HG03520 (cell line): ENCODE data around the gene HECW1.
"Not testable (repeated sequence)": the region's sequence is repeated elsewhere in the genome, so short reads cannot be mapped to it uniquely, and the experiment has no call there.

Experiments used
- ATAC-seq: cut with Tn5 transposase; IDR thresholded peaks from one replicate; pipeline ENCODE4 v1.9.1; 2021; ENCODE audit warnings: mild to moderate bottlenecking, moderate library complexity; ENCODE audit not compliant: unreplicated experiment

Gene HECW1

DNA sequence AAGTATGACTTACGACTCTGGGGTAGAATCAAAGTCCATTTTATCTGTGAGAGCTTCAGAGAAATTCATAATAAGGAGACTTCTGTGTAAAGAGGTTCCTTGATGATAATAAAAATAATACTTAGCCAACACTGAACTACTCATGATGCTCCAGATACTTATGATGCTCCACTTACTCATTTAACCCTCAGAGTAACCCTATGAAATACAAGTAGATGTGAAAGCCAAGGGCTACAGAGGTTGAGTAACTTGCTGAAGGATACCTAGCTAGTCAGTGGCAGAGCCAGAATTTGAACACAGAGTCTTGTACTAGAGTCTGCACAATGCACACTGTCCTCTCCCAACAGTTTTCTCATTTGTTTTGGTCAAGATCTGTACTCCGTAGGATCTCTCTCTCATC lies 89.5 kb downstream of the HECW1 start:
- no peak for ATAC-seq

- ATAC-seq, result no peak
Measured at GRCh38 chr7:43204081-43204480, 91.6 kb downstream of the HECW1 start.

GRCh38 chr7:43205171-43205795 lies 92.8 kb downstream of the HECW1 start:
- ATAC-seq, result no peak

GRCh38 chr7:43208242-43208641 lies 95.8 kb downstream of the HECW1 start:
- ATAC-seq, result no peak

DNA sequence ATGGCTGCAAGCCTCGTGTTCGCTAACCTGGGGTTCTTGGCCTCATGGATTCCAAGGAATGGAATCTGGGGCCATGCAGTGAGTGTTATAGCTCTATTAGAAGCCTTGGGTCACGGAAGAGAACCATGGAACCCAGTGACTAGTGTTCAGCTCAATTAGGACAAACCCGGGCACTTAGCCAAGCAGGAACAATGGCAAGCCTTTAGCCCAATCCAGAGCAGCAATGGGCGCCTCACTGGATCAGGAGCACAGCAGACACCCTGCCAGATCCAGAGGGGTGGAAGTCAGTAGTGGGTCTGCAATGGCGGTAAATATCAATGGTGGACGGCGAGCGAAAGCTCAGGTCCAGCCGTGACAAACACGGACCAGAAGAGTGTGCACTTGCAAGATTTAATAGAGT lies 98.1 kb downstream of the HECW1 start:
- not testable (repeated sequence) for ATAC-seq

DNA sequence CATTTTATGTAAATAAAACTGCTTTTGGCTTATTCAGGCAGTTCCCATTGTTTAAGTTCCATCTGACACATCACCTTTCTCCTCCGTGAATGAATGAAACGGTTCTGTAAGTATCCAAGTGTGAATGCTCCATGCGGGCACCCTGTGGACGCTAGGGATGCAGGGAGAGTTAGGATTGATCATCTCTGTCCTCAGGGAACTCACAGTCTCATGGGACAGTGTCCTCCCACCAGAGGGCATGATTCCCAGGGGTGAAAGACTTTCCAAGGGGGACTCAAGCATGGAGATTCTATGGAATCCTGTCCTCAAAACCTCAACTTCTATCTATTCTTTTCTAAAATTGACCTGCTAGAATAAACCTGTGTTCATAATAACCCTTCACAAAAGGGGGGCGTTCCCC lies 98.8 kb downstream of the HECW1 start:
- no peak for ATAC-seq

GRCh38 chr7:43211693-43212092 lies 99.2 kb downstream of the HECW1 start:
- ATAC-seq, result no peak

GRCh38 chr7:43212921-43213320 lies 100.5 kb downstream of the HECW1 start:
- ATAC-seq, result no peak

- no peak for ATAC-seq
Measured at GRCh38 chr7:43215061-43215460, 102.6 kb downstream of the HECW1 start.

DNA sequence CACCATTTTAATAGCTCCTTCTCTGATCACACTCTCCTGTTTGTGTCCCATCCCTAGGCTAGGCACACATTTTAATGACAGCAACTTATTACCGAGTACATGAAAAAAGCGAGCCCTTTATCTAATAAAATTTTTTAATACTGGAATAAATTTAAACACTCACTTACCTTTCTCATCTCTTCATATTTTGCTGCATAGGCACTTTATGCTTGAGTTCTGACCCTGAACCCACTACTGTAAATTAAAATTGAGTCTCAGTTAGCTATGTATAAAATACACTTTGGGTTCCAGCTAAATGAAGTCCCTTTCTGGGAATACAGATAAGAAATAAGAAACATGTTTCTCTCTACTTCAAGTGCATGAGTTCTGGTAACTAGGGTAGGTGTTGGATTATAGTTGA lies 104.6 kb downstream of the HECW1 start:
- no peak for ATAC-seq

- not testable (repeated sequence) for ATAC-seq
Measured at GRCh38 chr7:43218901-43219300, 106.5 kb downstream of the HECW1 start.

DNA sequence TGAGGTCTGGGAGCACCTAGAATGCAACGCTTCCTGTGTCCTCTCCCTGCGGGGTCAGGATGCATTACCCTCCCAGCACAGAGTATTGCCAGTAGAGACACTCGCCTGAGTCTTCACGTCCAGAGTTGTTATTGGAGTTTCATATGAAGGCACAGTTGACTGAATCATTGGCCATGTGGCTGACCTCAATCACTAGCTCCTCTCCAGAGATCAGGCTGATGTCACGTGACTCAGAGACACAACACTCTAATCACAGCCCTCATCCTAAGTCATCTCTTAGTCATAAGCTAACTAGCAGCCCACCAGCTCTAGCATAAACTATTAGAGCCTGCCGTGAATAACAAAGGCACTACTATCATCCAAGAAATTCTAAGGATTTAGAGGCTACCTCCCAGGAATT lies 107.8 kb downstream of the HECW1 start:
- no peak for ATAC-seq

- ATAC-seq, result no peak
Measured at GRCh38 chr7:43220742-43221141, 108.3 kb downstream of the HECW1 start.

GRCh38 chr7:43229801-43230200 lies 117.4 kb downstream of the HECW1 start:
- ATAC-seq, result no peak

DNA sequence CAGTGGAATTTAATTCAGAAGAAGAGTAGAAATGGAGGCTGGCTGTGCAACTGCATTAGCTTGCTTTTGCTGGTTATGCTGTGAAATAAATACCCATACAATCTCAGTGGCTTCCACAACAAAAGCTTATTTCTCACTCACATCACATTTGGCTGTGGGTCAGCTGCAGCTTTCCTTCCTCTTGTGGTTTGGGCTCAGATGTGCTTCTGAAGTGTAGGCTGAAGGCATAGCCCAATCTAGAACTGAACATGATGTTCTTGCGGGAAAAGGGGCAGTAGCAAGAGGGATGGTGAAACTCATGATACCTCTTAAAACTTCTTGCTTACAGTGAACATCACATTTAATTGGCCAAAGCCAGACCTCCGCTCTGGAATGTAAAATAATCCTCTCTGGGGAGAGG lies 119.9 kb downstream of the HECW1 start:
- no peak for ATAC-seq

DNA sequence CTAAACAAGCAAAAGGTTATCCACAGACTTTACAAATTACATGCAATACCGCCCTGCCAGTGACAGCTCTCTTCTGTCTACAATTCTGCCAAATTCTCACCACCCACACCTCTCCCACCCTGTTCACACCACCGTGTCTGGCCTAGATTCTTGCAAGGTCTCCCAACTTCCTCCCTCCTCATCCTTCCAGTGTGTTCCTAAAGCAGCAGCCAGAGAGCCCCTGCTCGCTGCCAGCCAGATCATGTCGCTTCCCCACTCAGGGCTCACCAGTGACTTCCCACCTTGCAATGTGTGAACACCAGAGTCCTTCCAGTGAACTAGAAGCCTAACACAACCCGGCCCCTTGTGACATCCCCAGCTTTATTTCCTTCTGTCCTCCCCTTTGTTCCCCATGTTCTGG lies 121.6 kb downstream of the HECW1 start:
- no peak for ATAC-seq

DNA sequence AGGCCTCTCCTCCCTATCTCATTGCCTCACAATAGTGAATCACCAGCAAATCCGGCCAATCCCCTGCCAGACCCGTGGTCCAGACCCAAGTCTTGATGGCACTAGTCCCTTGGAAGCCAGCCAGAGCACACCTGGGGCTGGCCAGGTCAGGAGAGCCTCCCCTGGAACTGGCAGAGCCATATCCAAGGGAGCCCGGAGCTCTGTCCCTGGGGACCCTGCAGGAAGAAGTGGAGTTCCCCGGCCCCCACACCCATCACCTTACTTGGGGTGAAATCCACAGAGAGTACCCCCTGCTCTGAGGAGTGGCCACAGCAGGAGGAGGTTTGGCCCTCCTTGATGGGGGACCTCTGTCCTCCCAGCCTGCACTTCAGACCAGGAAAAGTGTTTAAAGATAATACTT lies 122.5 kb downstream of the HECW1 start:
- ATAC-seq, result no peak

- no peak for ATAC-seq
Measured at GRCh38 chr7:43240565-43240964, 128.1 kb downstream of the HECW1 start.

GRCh38 chr7:43242628-43243255 lies 130.3 kb downstream of the HECW1 start:
- ATAC-seq, result no peak

DNA sequence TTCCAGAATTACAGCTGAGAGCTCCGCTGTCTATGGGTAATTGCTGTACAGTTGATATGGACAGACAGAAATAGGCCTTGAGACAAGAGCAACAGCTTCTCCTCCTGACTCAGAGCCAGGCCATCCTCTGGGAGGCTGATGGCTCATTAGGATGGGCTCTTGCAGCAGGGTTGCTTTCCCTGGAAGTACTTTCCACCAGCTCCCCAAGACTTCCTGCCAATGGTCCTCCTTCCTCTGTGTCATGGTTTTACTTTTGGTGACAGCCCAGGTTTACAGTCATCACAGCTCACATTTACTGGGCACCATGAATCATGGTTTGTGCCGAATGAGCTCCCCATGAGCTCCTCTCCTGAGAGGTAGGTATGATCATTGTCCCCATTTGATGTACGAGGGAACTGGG lies 131.8 kb downstream of the HECW1 start:
- ATAC-seq, result no peak

GRCh38 chr7:43244784-43245183 lies 132.3 kb downstream of the HECW1 start:
- ATAC-seq, result no peak

DNA sequence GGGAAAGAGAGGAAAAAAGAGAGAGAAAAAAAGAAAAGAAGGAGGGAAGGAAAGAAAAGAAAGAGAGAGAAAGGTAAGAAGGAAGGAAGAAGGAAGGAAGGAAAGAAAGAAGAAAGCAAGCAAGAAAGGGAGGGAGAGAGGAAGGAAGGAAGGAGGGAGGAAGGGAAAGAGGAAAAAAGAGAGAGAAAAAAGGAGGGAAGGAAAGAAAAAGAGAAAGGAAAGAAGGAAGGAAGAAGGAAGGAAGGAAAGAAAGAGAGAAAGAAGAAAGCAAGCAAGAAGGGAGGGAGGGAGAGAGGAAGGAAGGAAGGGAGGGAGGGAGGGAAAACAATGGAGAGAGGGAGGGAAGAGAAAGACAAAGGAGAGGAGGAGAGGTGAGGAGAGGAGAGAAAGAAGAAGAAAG lies 135.3 kb downstream of the HECW1 start:
- no peak for ATAC-seq

- no peak for ATAC-seq
Measured at GRCh38 chr7:43248553-43248952, 136.1 kb downstream of the HECW1 start.
